ENCODE measurements around the gene SPSB3. TPM values are rescaled to one million over a fixed set of nuclear protein-coding genes. Genes with fewer than 3 reads are reported as not detected.

SPSB3 gene
- total and polyA plus RNA-seq, 2 experiments from 2014 or later: 27.1 to 34.7 TPM

- Histone ChIP-seq H3K4me1 (ENCODE audit: insufficient read depth) (peaks cover 4% of the 10 kb centered on the region), H2AFZ (0 out of 2 replicates have a peak within 1 kb of the TSS, but pooled peaks have one; percentile 52), H3K27me3 (ENCODE audit: insufficient read depth) (no peaks in the 10 kb centered on the region), H3K36me3 (ENCODE audit: insufficient read depth) (no peaks in the 10 kb centered on the region), H3K4me3 (peak within 1 kb of the TSS; percentile 97), H3K4me2 (peak within 1 kb of the TSS; percentile 96), H3K9me2 (ENCODE audit: insufficient read depth) (no peaks in the 10 kb centered on the region), H3K27ac (ENCODE audit: low read depth) (peak within 1 kb of the TSS; percentile 91), H3K79me2 (replicated peaks; ENCODE audit: insufficient read depth) (peaks cover 15% of the 10 kb centered on the region), H3F3A (replicated peaks; ENCODE audit: low read depth) (peaks cover 14% of the 10 kb centered on the region; the same call in 1 of the 2 replicates), H4K20me1 (replicated peaks; ENCODE audit: insufficient read depth) (no peaks in the 10 kb centered on the region; the same call in 1 of the 2 replicates)
- Mint-ChIP-seq H3K27me3 (ENCODE audit: insufficient read depth, low read depth, poor library complexity) (peaks cover 25% of the 10 kb centered on the region), H3K27ac (peak within 1 kb of the TSS; percentile 99), H3K36me3 (ENCODE audit: low read depth) (peaks cover 23% of the 10 kb centered on the region), H3K4me3 (peak within 1 kb of the TSS; percentile 99), H3K9me3 (peaks cover 4% of the 10 kb centered on the region; the same call in 2 of the 3 replicates), H3K4me1 (peaks cover 8% of the 10 kb centered on the region)
- peak; percentile 55 for ATAC-seq
- TF ChIP-seq ZNF331 (CRISPR knock-in tag; IDR thresholded peaks at IDR 0.05; ENCODE audit: low read depth) (no peak), ETS1 (IDR thresholded peaks at IDR 0.05) (peak; percentile 81), STAT1 (IDR thresholded peaks at IDR 0.05; ENCODE audit: unreplicated experiment) (no peak), CTCF (conservative IDR thresholded peaks at IDR 0.05; ENCODE audit: low read depth in 2 of 2) (peak; percentile 55 to 84), CREB1 (CRISPR knock-in tag; IDR thresholded peaks at IDR 0.05; ENCODE audit: low read depth) (peak; percentile 67), POLR2AphosphoS5 (IDR thresholded peaks at IDR 0.05; ENCODE audit: low read depth) (peak; percentile 60; the same call in 1 of the 2 replicates)
- DNase-seq (ENCODE audit: low spot score): peak; percentile 95
Observed at GRCh38 chr16:1772908-1773702, 9.3 kb downstream of the SPSB3 start, which contains the start of gene MRPS34. MRPS34 (minus strand) TSS chr16:1773134; CDS start chr16:1773119, 15 bp downstream.

- H3K27ac ChIP-seq (ENCODE audit: low read depth): peak within 1 kb of the TSS; percentile 91
- H3K36me3 Mint-ChIP-seq (ENCODE audit: low read depth): peaks cover 23% of the 10 kb centered on the region
Observed at GRCh38 chr16:1772362-1772907, 9.9 kb downstream of the SPSB3 start, which contains the start of gene EME2. EME2 (plus strand) TSS chr16:1772810; CDS start chr16:1773228, 418 bp downstream.

More at GRCh38 chr16:1772362-1772907, 9.9 kb downstream of the SPSB3 start, which contains the start of gene EME2:
- Histone ChIP-seq H3K27me3 (ENCODE audit: insufficient read depth) (no peaks in the 10 kb centered on the region), H4K20me1 (replicated peaks; ENCODE audit: insufficient read depth) (no peaks in the 10 kb centered on the region; the same call in 1 of the 2 replicates), H3K79me2 (replicated peaks; ENCODE audit: insufficient read depth) (peaks cover 15% of the 10 kb centered on the region), H3F3A (replicated peaks; ENCODE audit: low read depth) (peaks cover 14% of the 10 kb centered on the region; the same call in 1 of the 2 replicates), H3K4me2 (peak within 1 kb of the TSS; percentile 96), H3K9me2 (ENCODE audit: insufficient read depth) (no peaks in the 10 kb centered on the region), H3K4me1 (ENCODE audit: insufficient read depth) (peaks cover 4% of the 10 kb centered on the region), H3K36me3 (ENCODE audit: insufficient read depth) (no peaks in the 10 kb centered on the region), H2AFZ (0 out of 2 replicates have a peak within 1 kb of the TSS, but pooled peaks have one; percentile 52), H3K4me3 (peak within 1 kb of the TSS; percentile 97)
- H3K4me1 Mint-ChIP-seq: peaks cover 8% of the 10 kb centered on the region
- peak within 1 kb of the TSS; percentile 99 for H3K27ac Mint-ChIP-seq
- H3K4me3 Mint-ChIP-seq: peak within 1 kb of the TSS; percentile 99
- peaks cover 25% of the 10 kb centered on the region for H3K27me3 Mint-ChIP-seq (ENCODE audit: insufficient read depth, low read depth, poor library complexity)
- DNase-seq (ENCODE audit: low spot score) (no peak), ATAC-seq (peak; percentile 0; the same call in 2 of the 3 replicates)
- no peak for TF ChIP-seq ZNF114 (CRISPR knock-in tag; IDR thresholded peaks at IDR 0.05)
- H3K9me3 Mint-ChIP-seq: peaks cover 4% of the 10 kb centered on the region; the same call in 2 of the 3 replicates

Measured in GM23338 (cell line).